22Rv1 (cell line): ENCODE measurements around the gene S100A16.
"Not testable (repeated sequence)": the region's sequence is repeated elsewhere in the genome, so short reads cannot be mapped to it uniquely, and the experiment has no call there.

Experiments used
- H3K27ac ChIP-seq: fragments of 450-650 bp; 2 replicates; pipeline ENCODE4 v1.5.1; 2017
- ZFX ChIP-seq: fragments of 450-650 bp; IDR thresholded peaks from 2 replicates; pipeline ENCODE4 v1.6.1; 2017; ENCODE audit warnings: antibody characterized with exemption, borderline replicate concordance
- TF ChIP-seq, protein P1 (sequence below): fragments of 450-650 bp; IDR thresholded peaks from 2 replicates; pipeline ENCODE4 v1.5.1; 2017; ENCODE audit warnings: mild to moderate bottlenecking

Gene S100A16

DNA sequence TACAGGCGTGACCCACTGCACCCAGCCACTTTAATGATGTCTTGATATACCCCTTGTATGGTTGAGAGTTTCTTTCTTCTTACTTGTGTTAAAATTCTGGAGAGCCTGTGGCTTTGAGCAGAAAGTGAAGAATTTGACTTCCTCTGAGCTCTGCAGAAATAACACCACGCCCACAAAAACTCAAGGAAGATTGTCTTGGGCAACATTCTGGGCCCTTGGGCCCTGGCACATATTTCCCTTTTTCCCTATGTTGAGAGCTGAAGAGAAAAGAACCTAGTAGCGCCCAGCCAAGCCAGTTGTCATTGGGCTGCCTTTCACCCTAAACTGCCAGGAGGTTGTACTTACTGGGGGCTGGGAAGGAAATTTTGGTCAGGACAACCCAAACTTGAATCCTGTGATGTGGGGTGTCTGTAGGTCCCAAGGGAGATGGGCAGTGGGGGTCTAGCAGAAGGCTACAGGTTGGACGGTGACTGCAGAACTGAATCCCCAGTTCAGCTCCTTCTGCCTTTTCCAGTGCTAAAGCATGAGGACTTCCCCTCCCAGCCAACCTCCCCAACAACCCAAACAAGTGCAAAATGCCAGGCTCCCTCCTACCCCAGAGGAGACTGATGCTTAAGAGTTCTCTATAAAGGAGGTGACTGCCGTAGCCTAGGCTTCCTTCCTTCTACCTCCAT lies 33.9 kb upstream of the S100A16 start:
- TF ChIP-seq, protein P1, sequence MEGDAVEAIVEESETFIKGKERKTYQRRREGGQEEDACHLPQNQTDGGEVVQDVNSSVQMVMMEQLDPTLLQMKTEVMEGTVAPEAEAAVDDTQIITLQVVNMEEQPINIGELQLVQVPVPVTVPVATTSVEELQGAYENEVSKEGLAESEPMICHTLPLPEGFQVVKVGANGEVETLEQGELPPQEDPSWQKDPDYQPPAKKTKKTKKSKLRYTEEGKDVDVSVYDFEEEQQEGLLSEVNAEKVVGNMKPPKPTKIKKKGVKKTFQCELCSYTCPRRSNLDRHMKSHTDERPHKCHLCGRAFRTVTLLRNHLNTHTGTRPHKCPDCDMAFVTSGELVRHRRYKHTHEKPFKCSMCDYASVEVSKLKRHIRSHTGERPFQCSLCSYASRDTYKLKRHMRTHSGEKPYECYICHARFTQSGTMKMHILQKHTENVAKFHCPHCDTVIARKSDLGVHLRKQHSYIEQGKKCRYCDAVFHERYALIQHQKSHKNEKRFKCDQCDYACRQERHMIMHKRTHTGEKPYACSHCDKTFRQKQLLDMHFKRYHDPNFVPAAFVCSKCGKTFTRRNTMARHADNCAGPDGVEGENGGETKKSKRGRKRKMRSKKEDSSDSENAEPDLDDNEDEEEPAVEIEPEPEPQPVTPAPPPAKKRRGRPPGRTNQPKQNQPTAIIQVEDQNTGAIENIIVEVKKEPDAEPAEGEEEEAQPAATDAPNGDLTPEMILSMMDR: no peak
- TF ChIP-seq ZFX: no peak
- H3K27ac ChIP-seq: peak overlapping the region; percentile 22; the same call in 1 of the 2 replicates

GRCh38 chr1:153643816-153644215 lies 30.9 kb upstream of the S100A16 start:
- no peak overlapping the region for H3K27ac ChIP-seq
- TF ChIP-seq ZFX: no peak
- TF ChIP-seq, protein P1: no peak

- no peak for TF ChIP-seq ZFX
- TF ChIP-seq, protein P1: no peak
- no peak overlapping the region for H3K27ac ChIP-seq
Measured at GRCh38 chr1:153643100-153643499, 30.2 kb upstream of the S100A16 start.

- TF ChIP-seq, protein P1: no peak
- TF ChIP-seq ZFX: no peak
- H3K27ac ChIP-seq: no peak overlapping the region
Measured at GRCh38 chr1:153642161-153642560, 29.2 kb upstream of the S100A16 start.

GRCh38 chr1:153640861-153641260 lies 27.9 kb upstream of the S100A16 start:
- no peak for TF ChIP-seq ZFX
- TF ChIP-seq, protein P1: no peak
- H3K27ac ChIP-seq: no peak overlapping the region

GRCh38 chr1:153640213-153640612 lies 27.3 kb upstream of the S100A16 start:
- H3K27ac ChIP-seq: not testable (repeated sequence)

GRCh38 chr1:153639280-153639679 lies 26.3 kb upstream of the S100A16 start:
- H3K27ac ChIP-seq: no peak overlapping the region
- TF ChIP-seq ZFX: no peak
- TF ChIP-seq, protein P1: no peak

DNA sequence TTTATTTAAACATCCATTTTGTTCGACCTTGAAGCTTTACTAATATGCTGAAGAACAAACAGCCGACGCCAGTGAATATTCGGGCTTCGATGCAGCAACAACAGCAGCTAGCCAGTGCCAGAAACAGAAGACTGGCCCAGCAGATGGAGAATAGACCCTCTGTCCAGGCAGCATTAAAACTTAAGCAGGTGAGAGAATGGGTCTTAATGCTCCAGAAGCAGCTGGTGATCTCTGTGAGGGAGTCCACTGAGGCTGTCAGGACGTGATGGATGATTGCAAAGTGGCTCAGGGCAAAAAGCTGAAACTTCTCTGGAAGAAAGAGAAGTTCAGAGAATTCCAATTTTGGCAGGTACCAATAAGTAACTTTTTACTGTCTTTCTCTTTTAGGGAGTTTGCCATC lies 25.3 kb upstream of the S100A16 start:
- H3K27ac ChIP-seq: no peak overlapping the region
- TF ChIP-seq, protein P1: no peak
- TF ChIP-seq ZFX: no peak
